AG04449 (cell line): ENCODE results near the gene VPS13A.

Source experiments
- CTCF ChIA-PET: fragments of 350-600 bp; formaldehyde crosslinking; extraction: SDS; loops from one replicate; lab custom pipeline; 2021; ENCODE audit warnings: antibody characterized with exemption; lab: Yijun Ruan, JAX
- POLR2A ChIA-PET: fragments of 400-600, 350-600 bp; formaldehyde crosslinking; extraction: SDS; loops from one replicate; lab custom pipeline; 2020; ENCODE audit warnings: antibody characterized with exemption, inconsistent platforms; lab: Yijun Ruan, JAX
- DNase-seq: peaks from one replicate; pipeline ENCODE4 v3.0.0-alpha.2; 2010; ENCODE audit warnings: low read depth, low spot score
- H3K4me3 ChIP-seq: 2 replicates; pipeline ENCODE4 v1.5.1; 2011; ENCODE audit warnings: low read depth, mild to moderate bottlenecking, control low read depth, low read length
- CTCF ChIP-seq: IDR thresholded peaks from one replicate; pipeline ENCODE4 v1.5.1; 2011; ENCODE audit warnings: mild to moderate bottlenecking, moderate library complexity, low read length, control low read depth, inconsistent platforms; ENCODE audit not compliant: insufficient read depth; ENCODE audit errors: missing control alignments

VPS13A gene

GRCh38 chr9:77163884-77164283, 13.4 kb upstream of the VPS13A start:
- H3K4me3 ChIP-seq = no peak overlapping the region
- ChIA-PET POLR2A (no interaction called here), CTCF (interaction anchor here (0.8 to 6.2 kb wide), 5 partner anchors 8 to 270 kb away, joined by 3 to 42 read pairs (median 5); no protein-coding TSS in a partner anchor)
- TF ChIP-seq CTCF = no peak
- DNase-seq = peak; percentile 62

- ChIA-PET POLR2A (no interaction called here), CTCF (interaction anchor here (0.9 to 3.6 kb wide), 22 partner anchors 8 to 869 kb away, joined by 3 to 51 read pairs (median 6); partner anchors contain the start of gene VPS13A)
- TF ChIP-seq CTCF = no peak
- no peak overlapping the region for H3K4me3 ChIP-seq
- no peak for DNase-seq
Measured at GRCh38 chr9:77166193-77166592, 11.1 kb upstream of the VPS13A start.

- POLR2A ChIA-PET = no interaction called here
Measured at GRCh38 chr9:77170991-77171699, 6.2 kb upstream of the VPS13A start.

GRCh38 chr9:77175151-77175550, 2.2 kb upstream of the VPS13A start:
- ChIA-PET POLR2A (no interaction called here), CTCF (interaction anchor here (1.2 to 4.5 kb wide), 2 partner anchors 9 to 12 kb away, joined by 3 to 51 read pairs; no protein-coding TSS in a partner anchor)
- no peak overlapping the region for H3K4me3 ChIP-seq
- DNase-seq = no peak
- no peak for TF ChIP-seq CTCF

More at GRCh38 chr9:77170991-77171699, 6.2 kb upstream of the VPS13A start:
- H3K4me3 ChIP-seq = no peak overlapping the region
- DNase-seq = no peak
- no peak for TF ChIP-seq CTCF
- CTCF ChIA-PET = interaction anchor here (1.0 kb wide), 1 partner anchor 262 kb away, joined by 4 read pairs; no protein-coding TSS in a partner anchor

GRCh38 chr9:77176106-77176505, 1.2 kb upstream of the VPS13A start:
- ChIA-PET POLR2A (no interaction called here), CTCF (interaction anchor here (1.2 to 4.5 kb wide), 7 partner anchors 10 to 574 kb away, joined by 3 to 51 read pairs (median 3); no protein-coding TSS in a partner anchor)
- DNase-seq = no peak
- no peak overlapping the region for H3K4me3 ChIP-seq
- no peak for TF ChIP-seq CTCF

- ChIA-PET POLR2A (no interaction called here), CTCF (interaction anchor here (1.2 to 4.5 kb wide), 6 partner anchors 11 to 574 kb away, joined by 3 to 51 read pairs (median 4); no protein-coding TSS in a partner anchor)
Measured at GRCh38 chr9:77176686-77177142, 620 bp upstream of the VPS13A start.

More at GRCh38 chr9:77176686-77177142, 620 bp upstream of the VPS13A start:
- TF ChIP-seq CTCF = no peak
- DNase-seq = no peak
- peak overlapping the region; percentile 94 for H3K4me3 ChIP-seq
